ENCODE data around the gene INSR.
A peak's percentile ranks its signal among the peaks of the same experiment; 100 is the strongest.
"Not testable (repeated sequence)": the region's sequence is repeated elsewhere in the genome, so short reads cannot be mapped to it uniquely, and the experiment has no call there.

The INSR gene

GRCh38 chr19:7195046-7195445 lies 99.2 kb downstream of the INSR start:
- no peak for DNase-seq (ENCODE audit: low read depth in 2 of 2)

GRCh38 chr19:7194566-7194965 lies 99.6 kb downstream of the INSR start:
- DNase-seq (ENCODE audit: low read depth in 2 of 2) = no peak

GRCh38 chr19:7191946-7192691 lies 102.1 kb downstream of the INSR start:
- peak in 1 of 2 donors; percentile 44 for DNase-seq (ENCODE audit: low read depth in 2 of 2)

- DNase-seq (ENCODE audit: low read depth in 2 of 2) = no peak
Observed at GRCh38 chr19:7188698-7189629, 105.2 kb downstream of the INSR start.

- DNase-seq (ENCODE audit: low read depth in 2 of 2) = no peak
Observed at GRCh38 chr19:7187605-7188339, 106.4 kb downstream of the INSR start.

- no peak for DNase-seq (ENCODE audit: low read depth in 2 of 2)
Observed at GRCh38 chr19:7182489-7182888, 111.7 kb downstream of the INSR start.

GRCh38 chr19:7179917-7180306 lies 114.3 kb downstream of the INSR start:
- no peak for DNase-seq (ENCODE audit: low read depth in 2 of 2)

- DNase-seq (ENCODE audit: low read depth in 2 of 2) = no peak
Observed at GRCh38 chr19:7177926-7178325, 116.3 kb downstream of the INSR start.

GRCh38 chr19:7176792-7177191 lies 117.4 kb downstream of the INSR start:
- no peak for DNase-seq (ENCODE audit: low read depth in 2 of 2)

- no peak for DNase-seq (ENCODE audit: low read depth in 2 of 2)
Observed at GRCh38 chr19:7172794-7173193, 121.4 kb downstream of the INSR start.

- no peak for DNase-seq (ENCODE audit: low read depth in 2 of 2)
Observed at GRCh38 chr19:7170983-7171382, 123.2 kb downstream of the INSR start.

GRCh38 chr19:7168941-7169340 lies 125.3 kb downstream of the INSR start:
- no peak for DNase-seq (ENCODE audit: low read depth in 2 of 2)

- no peak for DNase-seq (ENCODE audit: low read depth in 2 of 2)
Observed at GRCh38 chr19:7161292-7161691, 132.9 kb downstream of the INSR start.

- DNase-seq (ENCODE audit: low read depth in 2 of 2) = no peak
Observed at GRCh38 chr19:7159105-7159933, 134.9 kb downstream of the INSR start.

- no peak for DNase-seq (ENCODE audit: low read depth in 2 of 2)
Observed at GRCh38 chr19:7153022-7153421, 141.2 kb downstream of the INSR start.

- no peak for DNase-seq (ENCODE audit: low read depth in 2 of 2)
Observed at GRCh38 chr19:7152568-7152967, 141.6 kb downstream of the INSR start.

- DNase-seq (ENCODE audit: low read depth in 2 of 2) = no peak
Observed at GRCh38 chr19:7149956-7150705, 144.1 kb downstream of the INSR start.

- not testable (repeated sequence) for DNase-seq (ENCODE audit: low read depth in 2 of 2)
Observed at GRCh38 chr19:7147119-7147675, 147.0 kb downstream of the INSR start.

- not testable (repeated sequence) for DNase-seq (ENCODE audit: low read depth in 2 of 2)
Observed at GRCh38 chr19:7146086-7146485, 148.1 kb downstream of the INSR start.

- no peak for DNase-seq (ENCODE audit: low read depth in 2 of 2)
Observed at GRCh38 chr19:7145494-7145893, 148.7 kb downstream of the INSR start.
